Neuronal stem cell (in vitro differentiated cells): ENCODE results near the gene ACTRT2.

Experiments
- DNase-seq: peaks from one replicate; pipeline ENCODE4 v3.0.0-alpha.2; 2013; ENCODE audit warnings: low spot score
- H2AFZ ChIP-seq: one replicate; pipeline ENCODE4 v1.6.1; 2013; ENCODE audit warnings: mild to moderate bottlenecking, low read length, inconsistent platforms
- H2AK5ac ChIP-seq: 2 replicates; pipeline ENCODE4 v1.6.1; 2013; ENCODE audit warnings: low read depth, mild to moderate bottlenecking, inconsistent platforms, low read length, moderate library complexity, mixed read lengths
- H2BK120ac ChIP-seq: 2 replicates; pipeline ENCODE4 v1.6.1; 2013; ENCODE audit warnings: low read depth, mild to moderate bottlenecking, inconsistent platforms, low read length, moderate library complexity, mixed read lengths
- H2BK12ac ChIP-seq: one replicate; pipeline ENCODE4 v1.6.1; 2013; ENCODE audit warnings: low read length, inconsistent platforms
- H2BK15ac ChIP-seq: 2 replicates; pipeline ENCODE4 v1.6.1; 2013; ENCODE audit warnings: mild to moderate bottlenecking, low read length, inconsistent platforms, mixed read lengths
- H2BK5ac ChIP-seq: one replicate; pipeline ENCODE4 v1.6.1; 2013; ENCODE audit warnings: inconsistent platforms, mild to moderate bottlenecking, low read length, moderate library complexity
- H3K14ac ChIP-seq: one replicate; pipeline ENCODE4 v1.6.1; 2013; ENCODE audit warnings: low read length, inconsistent platforms
- H3K18ac ChIP-seq: 2 replicates; pipeline ENCODE4 v1.6.1; 2013; ENCODE audit warnings: low read length, inconsistent platforms
- H3K23ac ChIP-seq: 2 replicates; pipeline ENCODE4 v1.6.1; 2013; ENCODE audit warnings: low read depth, mild to moderate bottlenecking, mixed read lengths, low read length, inconsistent platforms; ENCODE audit not compliant: poor library complexity
- H3K27ac ChIP-seq: replicated peaks from 3 replicates; pipeline ENCODE4 v1.5.1; 2013; ENCODE audit warnings: low read length, inconsistent platforms
- H3K27me3 ChIP-seq, 3 experiments: 2 replicates each; pipeline ENCODE4 v1.6.1; 2013; ENCODE audit warnings: low read length in 3 of 3, mild to moderate bottlenecking in 2 of 3, inconsistent platforms in 1 of 3, low read depth in 1 of 3, mixed read lengths in 1 of 3, moderate library complexity in 1 of 3; ENCODE audit not compliant: control insufficient read depth in 3 of 3, insufficient read depth in 3 of 3
- H3K36me3 ChIP-seq, 2 donors: replicated peaks in 1 of 2; 2 replicates each; pipeline ENCODE4 v1.6.1; 2013; ENCODE audit warnings: low read length in 2 of 2; ENCODE audit not compliant: control insufficient read depth in 2 of 2, insufficient read depth in 2 of 2
- H3K4ac ChIP-seq: 2 replicates; pipeline ENCODE4 v1.6.1; 2013; ENCODE audit warnings: inconsistent platforms, mild to moderate bottlenecking, low read length, moderate library complexity
- H3K4me1 ChIP-seq, 2 donors: 1 replicate in 1 of 2; 2 replicates in 1 of 2; pipeline ENCODE4 v1.6.1; 2013; ENCODE audit warnings: low read length in 2 of 2, low read depth in 1 of 2; ENCODE audit not compliant: control insufficient read depth in 2 of 2, insufficient read depth in 1 of 2
- H3K4me2 ChIP-seq: one replicate; pipeline ENCODE4 v1.6.1; 2013; ENCODE audit warnings: mild to moderate bottlenecking, low read length, inconsistent platforms; ENCODE audit not compliant: insufficient read depth, poor library complexity, severe bottlenecking
- H3K4me3 ChIP-seq, 2 donors: 2 replicates each; pipeline ENCODE4 v1.5.1; 2013; ENCODE audit warnings: low read length in 2 of 2, mild to moderate bottlenecking in 2 of 2, inconsistent platforms in 1 of 2, moderate library complexity in 1 of 2
- H3K79me1 ChIP-seq: one replicate; pipeline ENCODE4 v1.6.1; 2013; ENCODE audit warnings: low read depth, mild to moderate bottlenecking, inconsistent platforms, low read length, moderate library complexity
- H3K9ac ChIP-seq: one replicate; pipeline ENCODE4 v1.6.1; 2013; ENCODE audit warnings: mild to moderate bottlenecking, low read depth, low read length, inconsistent platforms; ENCODE audit not compliant: poor library complexity
- H3K9me3 ChIP-seq, 2 donors: replicated peaks in 1 of 2; 2 replicates each; pipeline versions ENCODE3 to v1.6.1; 2013; ENCODE audit warnings: low read length in 2 of 2, mild to moderate bottlenecking in 2 of 2, inconsistent platforms in 1 of 2, low read depth in 1 of 2, mixed read lengths in 1 of 2, moderate library complexity in 1 of 2; ENCODE audit not compliant: control insufficient read depth in 2 of 2, insufficient read depth in 1 of 2
- H4K8ac ChIP-seq: one replicate; pipeline ENCODE4 v1.6.1; 2013; ENCODE audit warnings: low read depth, mild to moderate bottlenecking, inconsistent platforms, low read length, moderate library complexity
- H4K91ac ChIP-seq: one replicate; pipeline ENCODE4 v1.6.1; 2013; ENCODE audit warnings: low read length, low read depth, mild to moderate bottlenecking, inconsistent platforms; ENCODE audit not compliant: poor library complexity
- WGBS, 2 donors: extraction: QIAGEN DNeasy Blood & Tissue Kit; methylation state at CpG; one replicate each; pipeline ENCODE4 v1.1.7; 2013; ENCODE audit warnings: missing lambda C conversion rate in 2 of 2, mixed read lengths in 1 of 2; ENCODE audit not compliant: insufficient read length in 2 of 2, insufficient replicate concordance in 1 of 2; ENCODE audit errors: extremely low coverage in 2 of 2; 5-methylcytosine and 5-hydroxymethylcytosine counted together

ACTRT2 gene

GRCh38 chr1:3009021-3009420 lies 12.2 kb upstream of the ACTRT2 start:
- H4K91ac ChIP-seq: no peak overlapping the region
- no peak overlapping the region for H3K18ac ChIP-seq
- peaks cover 0 to 29% (median 11%) of the 10 kb centered on the region in 3 experiments for H3K27me3 ChIP-seq
- H3K36me3 ChIP-seq: no peaks in the 10 kb centered on the region
- no peak overlapping the region for H2BK120ac ChIP-seq
- no peak overlapping the region for H3K4me3 ChIP-seq
- H2BK15ac ChIP-seq: no peak overlapping the region
- H4K8ac ChIP-seq: no peak overlapping the region
- H3K4me2 ChIP-seq: no peak overlapping the region
- DNase-seq: no peak
- peaks cover 8 to 16% of the 10 kb centered on the region in 2 donors for H3K9me3 ChIP-seq
- H3K27ac ChIP-seq: no peak overlapping the region
- no peak overlapping the region for H3K23ac ChIP-seq
- H3K14ac ChIP-seq: no peak overlapping the region
- no CpG with 5 or more reads among the region's 6 CpGs for WGBS, 2 donors
- no peak overlapping the region for H2BK12ac ChIP-seq
- no peak overlapping the region for H2AK5ac ChIP-seq
- H2BK5ac ChIP-seq: peak overlapping the region; percentile 22
- no peak overlapping the region for H3K9ac ChIP-seq
- H3K4ac ChIP-seq: no peak overlapping the region
- H3K4me1 ChIP-seq: peaks cover 0 to 3% of the 10 kb centered on the region in 2 donors
- H3K79me1 ChIP-seq: no peaks in the 10 kb centered on the region
- H2AFZ ChIP-seq: no peak overlapping the region

- H4K8ac ChIP-seq: no peak overlapping the region
- peak overlapping the region; percentile 22 for H2BK5ac ChIP-seq
- no peak overlapping the region for H2AFZ ChIP-seq
- no peaks in the 10 kb centered on the region for H3K36me3 ChIP-seq
- H4K91ac ChIP-seq: no peak overlapping the region
- H3K79me1 ChIP-seq: no peaks in the 10 kb centered on the region
- H3K4ac ChIP-seq: no peak overlapping the region
- no peak overlapping the region for H3K23ac ChIP-seq
- H3K9ac ChIP-seq: no peak overlapping the region
- H3K27ac ChIP-seq: no peak overlapping the region
- H3K4me1 ChIP-seq: peaks cover 0 to 3% of the 10 kb centered on the region in 2 donors
- no peak overlapping the region for H3K18ac ChIP-seq
- no CpG with 5 or more reads among the region's 2 CpGs for WGBS, 2 donors
- H3K9me3 ChIP-seq: peaks cover 8 to 16% of the 10 kb centered on the region in 2 donors
- H2AK5ac ChIP-seq: no peak overlapping the region
- H2BK120ac ChIP-seq: no peak overlapping the region
- H3K27me3 ChIP-seq: peaks cover 0 to 26% (median 11%) of the 10 kb centered on the region in 3 experiments
- no peak overlapping the region for H2BK15ac ChIP-seq
- H3K4me2 ChIP-seq: no peak overlapping the region
- DNase-seq: no peak
- no peak overlapping the region for H3K14ac ChIP-seq
- no peak overlapping the region for H3K4me3 ChIP-seq
- no peak overlapping the region for H2BK12ac ChIP-seq
Measured at GRCh38 chr1:3009556-3009955, 11.7 kb upstream of the ACTRT2 start.

- H2BK120ac ChIP-seq: no peak overlapping the region
- H3K9me3 ChIP-seq: peaks cover 8 to 16% of the 10 kb centered on the region in 2 donors
- no CpG with 5 or more reads among the region's 10 CpGs for WGBS, 2 donors
- H4K91ac ChIP-seq: no peak overlapping the region
- no peak overlapping the region for H2BK5ac ChIP-seq
- no peak overlapping the region for H3K23ac ChIP-seq
- peak overlapping the region; percentile 25 for H3K9ac ChIP-seq
- no peak overlapping the region for H3K18ac ChIP-seq
- no peak overlapping the region for H2BK15ac ChIP-seq
- no peak overlapping the region for H4K8ac ChIP-seq
- peak overlapping the region; percentile 90 for H2AK5ac ChIP-seq
- no peak overlapping the region for H2AFZ ChIP-seq
- no peak overlapping the region for H3K4me2 ChIP-seq
- H3K4ac ChIP-seq: no peak overlapping the region
- no peak overlapping the region for H3K14ac ChIP-seq
- H3K27ac ChIP-seq: no peak overlapping the region
- H3K36me3 ChIP-seq: no peaks in the 10 kb centered on the region
- no peak for DNase-seq
- H2BK12ac ChIP-seq: no peak overlapping the region
- H3K27me3 ChIP-seq: peaks cover 0 to 30% (median 12%) of the 10 kb centered on the region in 3 experiments
- no peak overlapping the region for H3K4me3 ChIP-seq
- H3K4me1 ChIP-seq: peaks cover 0 to 3% of the 10 kb centered on the region in 2 donors
- no peaks in the 10 kb centered on the region for H3K79me1 ChIP-seq
Measured at GRCh38 chr1:3011127-3011526, 10.1 kb upstream of the ACTRT2 start.

GRCh38 chr1:3011631-3012455 lies 9.4 kb upstream of the ACTRT2 start:
- Histone ChIP-seq H3K14ac (peak overlapping the region; percentile 17), H2AFZ (no peak overlapping the region), H3K79me1 (no peaks in the 10 kb centered on the region), H3K23ac (peak overlapping the region; percentile 77), H4K8ac (peak overlapping the region; percentile 95), H3K36me3 (no peaks in the 10 kb centered on the region), H3K4me3 (no peak overlapping the region), H3K4ac (peak overlapping the region; percentile 19), H3K27me3 (peaks cover 0 to 30% (median 12%) of the 10 kb centered on the region in 3 experiments), H3K18ac (peak overlapping the region; percentile 74), H3K9me3 (peaks cover 8 to 14% of the 10 kb centered on the region in 2 donors), H4K91ac (no peak overlapping the region), H2BK120ac (no peak overlapping the region), H3K4me2 (no peak overlapping the region), H3K27ac (no peak overlapping the region), H3K9ac (no peak overlapping the region), H3K4me1 (peaks cover 0 to 3% of the 10 kb centered on the region in 2 donors), H2BK5ac (no peak overlapping the region), H2AK5ac (peak overlapping the region; percentile 90), H2BK15ac (no peak overlapping the region), H2BK12ac (no peak overlapping the region)
- WGBS, 2 donors: no CpG with 5 or more reads among the region's 46 CpGs
- no peak for DNase-seq
